Smooth muscle cell (in vitro differentiated cells): ENCODE measurements around the gene MBP. TPM values are rescaled to one million over a fixed set of nuclear protein-coding genes. Genes with fewer than 3 reads are reported as not detected.
A peak's percentile ranks its signal among the peaks of the same experiment; 100 is the strongest.

Source experiments
- DNase-seq: peaks from one replicate; lab custom pipeline; 2025; ENCODE audit not compliant: unreplicated experiment; lab: John Stamatoyannopoulos, UW
- H2AFZ ChIP-seq: fragments of 200-600 bp; sonication (generic); 2 replicates; pipeline ENCODE4 v1.6.0; 2016; ENCODE audit warnings: antibody characterized with exemption, low read depth, mild to moderate bottlenecking
- H3F3A ChIP-seq: fragments of 200-600 bp; sonication (generic); 2 replicates; pipeline ENCODE4 v1.6.0; 2017; ENCODE audit warnings: antibody characterized with exemption, low read depth
- H3K27ac ChIP-seq: fragments of 200-600 bp; sonication (generic); 2 replicates; pipeline ENCODE4 v1.5.1; 2016; ENCODE audit warnings: low read depth, mild to moderate bottlenecking
- H3K27me3 ChIP-seq: fragments of 200-600 bp; sonication (generic); 2 replicates; pipeline ENCODE4 v1.6.1; 2016; ENCODE audit warnings: low read depth, mild to moderate bottlenecking
- H3K36me3 ChIP-seq: fragments of 200-600 bp; sonication (generic); 2 replicates; pipeline ENCODE4 v1.5.1; 2016; ENCODE audit warnings: low read depth
- H3K4me1 ChIP-seq: fragments of 200-600 bp; sonication (generic); 2 replicates; pipeline ENCODE4 v1.5.1; 2016; ENCODE audit warnings: low read depth
- H3K4me2 ChIP-seq: fragments of 200-600 bp; sonication (generic); 2 replicates; pipeline ENCODE4 v1.6.0; 2016; ENCODE audit warnings: mild to moderate bottlenecking
- H3K4me3 ChIP-seq: fragments of 200-600 bp; sonication (generic); 2 replicates; pipeline ENCODE4 v1.5.1; 2016; ENCODE audit warnings: mild to moderate bottlenecking
- H3K79me2 ChIP-seq: fragments of 200-600 bp; sonication (generic); 2 replicates; pipeline ENCODE4 v1.6.0; 2016; ENCODE audit warnings: low read depth, mild to moderate bottlenecking
- H3K9ac ChIP-seq: fragments of 200-600 bp; sonication (generic); 2 replicates; pipeline ENCODE4 v1.6.0; 2016; ENCODE audit warnings: low read depth
- H3K9me3 ChIP-seq: fragments of 200-600 bp; sonication (generic); replicated peaks from 2 replicates; pipeline ENCODE4 v1.5.1; 2016; ENCODE audit warnings: low read depth
- H4K20me1 ChIP-seq: fragments of 200-600 bp; sonication (generic); 2 replicates; pipeline ENCODE4 v1.6.0; 2016; ENCODE audit warnings: low read depth
- WGBS: methylation state at CpG from one replicate; pipeline ENCODE4 v1.1.7; 2016; ENCODE audit warnings: low lambda C conversion rate; 5-methylcytosine and 5-hydroxymethylcytosine counted together
- polyA plus RNA-seq: library from polyadenylated mRNA; unstranded; fragments of >200 nt; fragmentation: Nextera tagmentation; extraction: Ambion mirVana; gene quantifications from 2 replicates; pipeline ENCODE4 v1.2.1, GENCODE V29; 2016
- total RNA-seq: library from RNA; depleted of rRNA; stranded (reverse); fragments of >200 nt; gene quantifications from 2 replicates; pipeline ENCODE4 v1.2.3, GENCODE V29; 2014
- TF ChIP-seq, protein P1 (sequence below): fragments of 200-600 bp; sonication (generic); IDR thresholded peaks from 2 replicates; pipeline ENCODE4 v1.5.1; 2017; ENCODE audit warnings: borderline replicate concordance, mild to moderate bottlenecking, antibody characterized with exemption; ENCODE audit not compliant: insufficient read depth, poor library complexity, severe bottlenecking

MBP gene
- total and polyA plus RNA-seq, 2 experiments from 2014 or later, result 1.4 to 5.1 TPM

DNA sequence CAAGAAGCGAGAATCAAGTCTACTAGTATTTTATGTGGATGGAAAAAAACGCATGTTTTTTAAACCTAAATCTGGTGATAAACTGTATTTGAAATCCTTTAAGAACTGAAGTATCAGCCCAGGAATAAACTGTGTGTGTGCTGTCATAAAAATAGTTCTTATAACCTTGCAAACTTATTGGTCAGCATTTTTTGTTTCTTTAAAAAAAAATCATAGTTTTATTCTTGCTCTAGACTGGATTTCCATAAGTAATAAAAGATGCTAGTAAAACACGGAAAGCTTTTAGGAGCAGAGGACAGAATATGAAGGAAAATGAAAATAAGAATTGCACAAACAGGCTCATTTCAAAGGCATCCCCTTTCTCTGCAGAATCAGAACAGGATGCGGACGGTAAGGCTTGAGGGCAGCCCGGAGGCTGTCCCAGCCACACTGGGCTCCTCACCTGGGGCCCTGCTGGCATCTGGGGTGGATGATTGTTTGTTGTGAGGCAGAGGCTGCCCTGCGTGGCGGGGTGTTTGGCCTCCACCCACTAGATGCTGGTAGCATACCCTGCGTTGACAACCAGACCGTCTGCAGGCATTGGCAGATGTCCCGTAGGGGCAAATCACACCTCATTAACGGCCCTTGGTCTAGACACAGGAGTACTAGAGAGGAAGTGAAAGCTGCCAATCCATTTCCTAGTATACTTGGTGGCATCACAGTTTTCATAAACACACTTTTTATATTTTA lies 52.5 kb downstream of the MBP start:
- Histone ChIP-seq H3K9me3 (no peaks in the 10 kb centered on the region), H3K36me3 (no peaks in the 10 kb centered on the region), H3K27me3 (no peaks in the 10 kb centered on the region), H4K20me1 (no peaks in the 10 kb centered on the region), H3K4me2 (no peak overlapping the region), H3K4me1 (peaks cover 4% of the 10 kb centered on the region), H3F3A (no peaks in the 10 kb centered on the region), H3K79me2 (no peaks in the 10 kb centered on the region), H3K4me3 (no peak overlapping the region), H2AFZ (no peak overlapping the region), H3K9ac (no peak overlapping the region), H3K27ac (no peak overlapping the region)
- TF ChIP-seq, protein P1, sequence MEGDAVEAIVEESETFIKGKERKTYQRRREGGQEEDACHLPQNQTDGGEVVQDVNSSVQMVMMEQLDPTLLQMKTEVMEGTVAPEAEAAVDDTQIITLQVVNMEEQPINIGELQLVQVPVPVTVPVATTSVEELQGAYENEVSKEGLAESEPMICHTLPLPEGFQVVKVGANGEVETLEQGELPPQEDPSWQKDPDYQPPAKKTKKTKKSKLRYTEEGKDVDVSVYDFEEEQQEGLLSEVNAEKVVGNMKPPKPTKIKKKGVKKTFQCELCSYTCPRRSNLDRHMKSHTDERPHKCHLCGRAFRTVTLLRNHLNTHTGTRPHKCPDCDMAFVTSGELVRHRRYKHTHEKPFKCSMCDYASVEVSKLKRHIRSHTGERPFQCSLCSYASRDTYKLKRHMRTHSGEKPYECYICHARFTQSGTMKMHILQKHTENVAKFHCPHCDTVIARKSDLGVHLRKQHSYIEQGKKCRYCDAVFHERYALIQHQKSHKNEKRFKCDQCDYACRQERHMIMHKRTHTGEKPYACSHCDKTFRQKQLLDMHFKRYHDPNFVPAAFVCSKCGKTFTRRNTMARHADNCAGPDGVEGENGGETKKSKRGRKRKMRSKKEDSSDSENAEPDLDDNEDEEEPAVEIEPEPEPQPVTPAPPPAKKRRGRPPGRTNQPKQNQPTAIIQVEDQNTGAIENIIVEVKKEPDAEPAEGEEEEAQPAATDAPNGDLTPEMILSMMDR, result no peak
- no peak for DNase-seq
- WGBS, result 75% methylated on average over 12 of the region's 12 CpGs

DNA sequence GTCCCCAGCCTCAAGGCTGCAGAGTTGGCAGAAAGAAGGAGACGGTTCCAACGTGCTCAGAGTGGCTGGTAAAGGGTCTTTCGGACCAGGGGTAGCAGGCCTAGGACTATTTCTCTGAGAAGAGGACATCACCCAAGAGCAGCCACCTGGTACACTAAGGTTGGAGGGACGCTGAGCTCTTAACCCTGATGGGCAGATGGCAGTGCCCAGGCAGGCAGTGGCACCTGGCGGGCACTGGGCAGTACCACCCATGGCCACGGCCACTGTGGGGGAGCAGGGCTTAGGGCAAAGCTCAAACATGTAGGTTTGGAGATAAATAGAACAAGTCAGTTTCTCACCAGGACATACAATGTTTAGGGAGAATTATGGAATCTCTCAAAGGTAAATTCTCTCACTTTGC lies 53.5 kb downstream of the MBP start:
- H3K4me3 ChIP-seq, result no peak overlapping the region
- no peak overlapping the region for H3K9ac ChIP-seq
- TF ChIP-seq, protein P1, result no peak
- no peaks in the 10 kb centered on the region for H3K4me1 ChIP-seq
- H3F3A ChIP-seq, result no peaks in the 10 kb centered on the region
- H3K36me3 ChIP-seq, result no peaks in the 10 kb centered on the region
- no peak for DNase-seq
- no peaks in the 10 kb centered on the region for H3K79me2 ChIP-seq
- H4K20me1 ChIP-seq, result no peaks in the 10 kb centered on the region
- H2AFZ ChIP-seq, result no peak overlapping the region
- no peaks in the 10 kb centered on the region for H3K27me3 ChIP-seq
- H3K9me3 ChIP-seq, result no peaks in the 10 kb centered on the region
- 93% methylated on average over 6 of the region's 6 CpGs for WGBS
- H3K4me2 ChIP-seq, result no peak overlapping the region
- H3K27ac ChIP-seq, result no peak overlapping the region

DNA sequence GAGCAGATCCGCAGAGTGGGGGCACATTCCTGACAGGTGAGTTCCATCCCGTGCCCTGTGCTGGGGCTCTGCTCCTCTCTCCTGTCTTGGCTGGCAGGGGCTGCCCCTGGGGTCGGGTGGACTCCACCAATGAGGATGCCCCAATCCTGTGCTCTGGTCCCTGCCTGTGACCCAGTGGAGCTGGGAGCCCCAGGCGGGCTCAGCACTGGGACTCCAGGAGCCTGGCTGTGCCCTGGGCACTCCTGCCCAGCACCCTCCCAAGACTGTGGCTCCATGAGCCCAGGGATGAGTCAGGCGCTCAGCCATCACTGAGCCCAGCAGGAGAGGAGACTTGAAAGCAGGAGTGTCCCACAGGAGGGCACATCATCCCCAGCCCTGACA lies 53.9 kb downstream of the MBP start:
- WGBS, result 86% methylated on average over 5 of the region's 5 CpGs
- H3K79me2 ChIP-seq, result no peaks in the 10 kb centered on the region
- no peaks in the 10 kb centered on the region for H3K27me3 ChIP-seq
- no peaks in the 10 kb centered on the region for H3K4me1 ChIP-seq
- H3K36me3 ChIP-seq, result no peaks in the 10 kb centered on the region
- TF ChIP-seq, protein P1, result no peak
- H2AFZ ChIP-seq, result no peak overlapping the region
- H3K27ac ChIP-seq, result peak overlapping the region; percentile 67
- H3K9me3 ChIP-seq, result no peaks in the 10 kb centered on the region
- H3K4me2 ChIP-seq, result peak overlapping the region; percentile 15
- H3K4me3 ChIP-seq, result no peak overlapping the region
- H4K20me1 ChIP-seq, result no peaks in the 10 kb centered on the region
- H3K9ac ChIP-seq, result peak overlapping the region; percentile 33
- no peaks in the 10 kb centered on the region for H3F3A ChIP-seq
- DNase-seq, result no peak

DNA sequence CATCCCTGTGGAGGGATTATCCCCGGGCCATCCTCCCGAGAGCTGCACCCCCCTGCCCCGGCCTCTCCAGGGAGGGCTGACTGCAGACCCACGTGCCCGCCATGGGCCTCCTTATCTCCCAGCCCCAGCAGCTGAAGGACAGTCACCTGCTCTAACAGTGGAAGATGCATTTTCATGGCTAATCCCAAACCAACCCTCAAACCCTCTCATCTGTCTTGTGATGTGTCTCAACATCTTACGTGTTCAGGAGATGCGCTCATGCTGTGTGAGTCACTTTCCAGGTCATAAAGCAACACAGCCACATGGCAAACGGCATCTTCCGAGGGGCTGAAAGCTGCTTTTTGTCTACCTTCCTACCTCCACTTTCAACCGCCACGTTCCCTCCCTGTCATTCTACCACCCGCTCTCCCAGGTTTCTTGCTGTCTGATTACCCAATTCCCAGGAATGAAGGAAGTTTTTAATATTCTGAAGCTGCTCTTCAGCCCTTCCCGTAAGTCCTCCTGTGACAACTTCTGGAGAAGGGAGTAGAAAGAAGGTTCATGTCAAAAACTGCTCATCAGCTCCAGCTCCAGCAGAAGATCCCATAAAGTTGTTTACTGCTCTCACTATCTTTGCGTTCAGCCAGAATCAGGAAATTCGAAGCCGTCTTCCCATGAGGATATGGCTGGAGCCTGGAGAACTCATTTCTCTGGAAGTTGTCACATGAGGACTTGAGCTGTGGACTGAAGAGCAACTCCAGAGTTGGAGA lies 54.5 kb downstream of the MBP start:
- Histone ChIP-seq H4K20me1 (no peaks in the 10 kb centered on the region), H3K27ac (peak overlapping the region; percentile 67), H3K9ac (peak overlapping the region; percentile 33), H3K79me2 (no peaks in the 10 kb centered on the region), H3K4me3 (no peak overlapping the region), H3K36me3 (no peaks in the 10 kb centered on the region), H3K4me2 (peak overlapping the region; percentile 15), H3K9me3 (no peaks in the 10 kb centered on the region), H3K27me3 (no peaks in the 10 kb centered on the region), H2AFZ (no peak overlapping the region), H3F3A (no peaks in the 10 kb centered on the region), H3K4me1 (no peaks in the 10 kb centered on the region)
- TF ChIP-seq, protein P1, result no peak
- 58% methylated on average over 16 of the region's 16 CpGs for WGBS
- no peak for DNase-seq
